NCI-H146 (cell line): ENCODE data around the gene ABCC3.

ENCODE experiments used
- DNase-seq: peaks from one replicate; lab custom pipeline; 2025; lab: John Stamatoyannopoulos, UW

The ABCC3 gene

GRCh38 chr17:50737118-50737698, 102.5 kb downstream of the ABCC3 start:
- DNase-seq: no peak

GRCh38 chr17:50739098-50739497, 104.4 kb downstream of the ABCC3 start:
- DNase-seq: no peak
